Activated CD8-positive, alpha-beta memory T cell treated with anti-CD3 and anti-CD28 coated beads for 4 hours (primary cell): ENCODE results near the gene CYP2R1.

Source experiments
- DNase-seq, 2 donors: peaks; one replicate each; pipeline ENCODE4 v3.0.0-alpha.2; 2020; ENCODE audit warnings: low read depth in 2 of 2

CYP2R1 gene

GRCh38 chr11:14892036-14892556 is at the start of gene CYP2R1:
Gene CYP2R1 (minus strand): TSS chr11:14892231. CDS start chr11:14892205, 26 bp downstream.
- DNase-seq: peak; percentile 78 to 84

- DNase-seq: no peak
Observed at GRCh38 chr11:14938936-14939335, 46.9 kb upstream of the CYP2R1 start.

- no peak for DNase-seq
Observed at GRCh38 chr11:14934641-14935351, 42.8 kb upstream of the CYP2R1 start.

GRCh38 chr11:14932447-14932846 is 40.4 kb upstream of the CYP2R1 start:
- no peak for DNase-seq

GRCh38 chr11:14930369-14930768 is 38.3 kb upstream of the CYP2R1 start:
- no peak for DNase-seq

- no peak for DNase-seq
Observed at GRCh38 chr11:14927146-14927545, 35.1 kb upstream of the CYP2R1 start.

GRCh38 chr11:14924318-14924717 is 32.3 kb upstream of the CYP2R1 start:
- no peak for DNase-seq

- DNase-seq: no peak
Observed at GRCh38 chr11:14916403-14916802, 24.4 kb upstream of the CYP2R1 start.

- DNase-seq: no peak
Observed at GRCh38 chr11:14914536-14914935, 22.5 kb upstream of the CYP2R1 start.

- DNase-seq: no peak
Observed at GRCh38 chr11:14908214-14908880, 16.3 kb upstream of the CYP2R1 start.

- DNase-seq: peak; percentile 65 to 67
Observed at GRCh38 chr11:14907411-14908213, 15.6 kb upstream of the CYP2R1 start.

- DNase-seq: no peak
Observed at GRCh38 chr11:14906993-14907392, 15.0 kb upstream of the CYP2R1 start.

- no peak for DNase-seq
Observed at GRCh38 chr11:14906578-14906977, 14.5 kb upstream of the CYP2R1 start.

GRCh38 chr11:14905104-14906033 is 13.3 kb upstream of the CYP2R1 start:
- DNase-seq: peak; percentile 36 to 43

GRCh38 chr11:14904745-14905103 is 12.7 kb upstream of the CYP2R1 start:
- peak; percentile 65 to 69 for DNase-seq

GRCh38 chr11:14902650-14903350 is 10.8 kb upstream of the CYP2R1 start:
- DNase-seq: no peak

GRCh38 chr11:14898906-14899305 is 6.9 kb upstream of the CYP2R1 start:
- no peak for DNase-seq

- DNase-seq: no peak
Observed at GRCh38 chr11:14898355-14898754, 6.3 kb upstream of the CYP2R1 start.

- DNase-seq: no peak
Observed at GRCh38 chr11:14894657-14895598, 2.9 kb upstream of the CYP2R1 start.

- DNase-seq: no peak
Observed at GRCh38 chr11:14892577-14892976, 546 bp upstream of the CYP2R1 start.
